Activated CD4-positive, alpha-beta T cell treated with anti-CD3 and anti-CD28 coated beads, Interleukin-10, Interleukin-2, amounts not matched to agents 100 ng/mL and 50 ng/mL, durations not matched to agents 16 hours and 8 hours (primary cell): Measurements from ENCODE around the gene MTFP1.
A peak's percentile ranks its signal among the peaks of the same experiment; 100 is the strongest.
"Not testable (repeated sequence)": the region's sequence is repeated elsewhere in the genome, so short reads cannot be mapped to it uniquely, and the experiment has no call there.

Source experiments
- DNase-seq: peaks from one replicate; pipeline ENCODE4 v3.0.0-alpha.2; 2020

Gene MTFP1

GRCh38 chr22:30402028-30402765, 23.4 kb upstream of the MTFP1 start:
- DNase-seq, result no peak

- not testable (repeated sequence) for DNase-seq
Observed at GRCh38 chr22:30402766-30403104, 22.8 kb upstream of the MTFP1 start.

GRCh38 chr22:30404307-30404706, 21.3 kb upstream of the MTFP1 start:
- no peak for DNase-seq

- DNase-seq, result no peak
Observed at GRCh38 chr22:30405731-30406130, 19.8 kb upstream of the MTFP1 start.

- DNase-seq, result no peak
Observed at GRCh38 chr22:30406400-30406799, 19.2 kb upstream of the MTFP1 start.

GRCh38 chr22:30408388-30409102, 17.0 kb upstream of the MTFP1 start:
- DNase-seq, result no peak

- no peak for DNase-seq
Observed at GRCh38 chr22:30411780-30412179, 13.8 kb upstream of the MTFP1 start.

- no peak for DNase-seq
Observed at GRCh38 chr22:30413001-30413400, 12.6 kb upstream of the MTFP1 start.

- no peak for DNase-seq
Observed at GRCh38 chr22:30413745-30414524, 11.6 kb upstream of the MTFP1 start.

- no peak for DNase-seq
Observed at GRCh38 chr22:30414525-30415047, 11.0 kb upstream of the MTFP1 start.

GRCh38 chr22:30416403-30416802, 9.2 kb upstream of the MTFP1 start:
- no peak for DNase-seq

GRCh38 chr22:30416837-30417236, 8.7 kb upstream of the MTFP1 start:
- DNase-seq, result no peak

GRCh38 chr22:30420347-30421125, 5.0 kb upstream of the MTFP1 start:
- no peak for DNase-seq

- no peak for DNase-seq
Observed at GRCh38 chr22:30421695-30422480, 3.7 kb upstream of the MTFP1 start.

- peak; percentile 60 for DNase-seq
Observed at GRCh38 chr22:30422481-30423300, 2.9 kb upstream of the MTFP1 start.

GRCh38 chr22:30423301-30423958, 2.1 kb upstream of the MTFP1 start:
- DNase-seq, result peak; percentile 68

- peak; percentile 100 for DNase-seq
Observed at GRCh38 chr22:30423959-30424533, 1.5 kb upstream of the MTFP1 start.

GRCh38 chr22:30424534-30425326, 838 bp upstream of the MTFP1 start:
- DNase-seq, result peak; percentile 49

- DNase-seq, result no peak
Observed at GRCh38 chr22:30425327-30425615, 297 bp upstream of the MTFP1 start.
